ENCODE data around the gene RPRD1B. TPM values are rescaled to one million over a fixed set of nuclear protein-coding genes. Genes with fewer than 3 reads are reported as not detected.

RPRD1B gene
- total RNA-seq, 1 experiment from 2014 or later: 112 TPM

DNA sequence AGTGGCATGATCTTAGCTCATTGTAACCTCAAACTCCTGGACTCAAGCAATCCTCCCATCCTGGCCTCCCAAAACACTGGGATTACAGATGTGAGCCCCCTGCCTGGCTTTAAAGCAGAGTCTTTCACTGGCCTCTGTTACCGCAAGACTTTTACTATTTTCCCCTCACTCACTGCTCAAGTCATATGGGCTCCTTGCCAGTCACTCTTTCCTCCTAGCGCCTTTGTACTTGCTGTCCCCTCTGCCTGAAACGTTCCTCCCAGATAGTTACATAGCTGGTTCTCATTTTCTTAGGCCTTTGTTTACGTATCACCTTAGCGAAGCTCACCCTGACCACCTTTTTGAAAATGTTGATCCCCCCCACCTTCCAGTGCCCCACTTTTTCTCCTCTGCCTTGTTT, 29.3 kb downstream of the RPRD1B start:
- Mint-ChIP-seq H3K4me1 (ENCODE audit: low read depth, unreplicated experiment) (no peaks in the 10 kb centered on the region), H3K4me3 (ENCODE audit: unreplicated experiment) (no peak overlapping the region), H3K27ac (ENCODE audit: unreplicated experiment) (no peak overlapping the region), H3K9me3 (ENCODE audit: unreplicated experiment) (no peaks in the 10 kb centered on the region), H3K36me3 (ENCODE audit: insufficient read depth, unreplicated experiment) (peaks cover 24% of the 10 kb centered on the region), H3K27me3 (ENCODE audit: insufficient read depth, unreplicated experiment) (no peaks in the 10 kb centered on the region)
- no peak overlapping the region for H3K4me3 ChIP-seq (ENCODE audit: low read depth, low read length)
- TF ChIP-seq, protein P1, sequence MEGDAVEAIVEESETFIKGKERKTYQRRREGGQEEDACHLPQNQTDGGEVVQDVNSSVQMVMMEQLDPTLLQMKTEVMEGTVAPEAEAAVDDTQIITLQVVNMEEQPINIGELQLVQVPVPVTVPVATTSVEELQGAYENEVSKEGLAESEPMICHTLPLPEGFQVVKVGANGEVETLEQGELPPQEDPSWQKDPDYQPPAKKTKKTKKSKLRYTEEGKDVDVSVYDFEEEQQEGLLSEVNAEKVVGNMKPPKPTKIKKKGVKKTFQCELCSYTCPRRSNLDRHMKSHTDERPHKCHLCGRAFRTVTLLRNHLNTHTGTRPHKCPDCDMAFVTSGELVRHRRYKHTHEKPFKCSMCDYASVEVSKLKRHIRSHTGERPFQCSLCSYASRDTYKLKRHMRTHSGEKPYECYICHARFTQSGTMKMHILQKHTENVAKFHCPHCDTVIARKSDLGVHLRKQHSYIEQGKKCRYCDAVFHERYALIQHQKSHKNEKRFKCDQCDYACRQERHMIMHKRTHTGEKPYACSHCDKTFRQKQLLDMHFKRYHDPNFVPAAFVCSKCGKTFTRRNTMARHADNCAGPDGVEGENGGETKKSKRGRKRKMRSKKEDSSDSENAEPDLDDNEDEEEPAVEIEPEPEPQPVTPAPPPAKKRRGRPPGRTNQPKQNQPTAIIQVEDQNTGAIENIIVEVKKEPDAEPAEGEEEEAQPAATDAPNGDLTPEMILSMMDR (IDR thresholded peaks at IDR 0.05; ENCODE audit: insufficient read depth in 1 of 2, low read depth in 1 of 2, low read length in 1 of 2, severe bottlenecking in 1 of 2, unreplicated experiment in 1 of 2): no peak
- H3K4me1 ChIP-seq: peaks cover 14% of the 10 kb centered on the region
- intact Hi-C loops (cut with micrococcal nuclease; ENCODE audit: unreplicated experiment): no loop called here
- ChIA-PET CTCF (interaction anchor here (0.9 to 1.3 kb wide), 2 partner anchors 11 to 259 kb away, joined by 3 to 4 read pairs; no protein-coding TSS in a partner anchor), POLR2A (no interaction called here)
- BruUV-seq (replicated peaks): no TSS peak
- H3K9me3 ChIP-seq: no peaks in the 10 kb centered on the region
- H3K36me3 ChIP-seq (ENCODE audit: control insufficient read depth, insufficient read depth, low read length): peaks cover 33% of the 10 kb centered on the region
- H3K27me3 ChIP-seq (replicated peaks; ENCODE audit: control insufficient read depth, insufficient read depth, low read length): no peaks in the 10 kb centered on the region
- no peak for DNase-seq

DNA sequence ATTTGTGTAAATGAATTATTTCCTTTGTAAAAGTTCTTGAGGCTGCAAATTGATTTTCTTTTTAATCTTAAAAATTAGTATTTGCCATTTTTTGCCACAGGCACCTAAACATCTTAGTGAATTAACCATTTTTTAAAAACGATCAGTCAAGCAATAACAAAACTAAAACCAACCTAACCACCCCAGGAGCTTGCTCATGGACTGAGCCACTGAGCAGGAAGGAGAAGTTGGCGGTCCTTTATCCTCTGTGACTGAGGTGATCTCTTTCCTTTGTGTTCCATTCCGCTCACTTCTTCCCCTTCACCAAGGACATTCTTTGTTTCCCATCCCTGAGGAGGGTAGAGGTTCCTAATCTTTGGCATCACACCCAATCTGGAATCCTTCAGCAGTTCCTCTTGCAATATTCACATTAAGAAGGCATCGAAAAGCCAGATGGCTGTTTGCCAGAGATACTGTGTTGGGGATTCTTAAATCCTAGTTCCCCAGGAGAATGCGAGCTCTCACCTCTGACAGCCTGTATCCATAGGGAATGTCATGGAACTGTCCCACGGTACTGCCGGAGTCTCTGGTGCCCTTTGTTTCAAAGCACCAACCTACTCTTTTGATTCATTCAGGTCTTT, 30.5 kb downstream of the RPRD1B start:
- H3K36me3 ChIP-seq (ENCODE audit: control insufficient read depth, insufficient read depth, low read length): peaks cover 31% of the 10 kb centered on the region
- intact Hi-C loops (cut with micrococcal nuclease; ENCODE audit: unreplicated experiment): loop anchor here (2.0 kb wide), 1 partner anchor 101 kb away; the partner anchor contains the start of gene TGM2
- CTCF ChIA-PET: interaction anchor here (0.5 to 1.9 kb wide), 2 partner anchors 9 to 216 kb away, joined by 3 to 6 read pairs; no protein-coding TSS in a partner anchor
- no peaks in the 10 kb centered on the region for H3K27me3 ChIP-seq (replicated peaks; ENCODE audit: control insufficient read depth, insufficient read depth, low read length)
- no TSS peak for BruUV-seq (replicated peaks)
- H3K4me3 ChIP-seq (ENCODE audit: low read depth, low read length): no peak overlapping the region
- peaks cover 13% of the 10 kb centered on the region for H3K4me1 ChIP-seq
- POLR2A ChIA-PET: interaction anchor here (0.6 kb wide), 1 partner anchor 64 kb away, joined by 3 read pairs; no protein-coding TSS in a partner anchor
- no peak overlapping the region for H3K4me3 Mint-ChIP-seq (ENCODE audit: unreplicated experiment)
- H3K36me3 Mint-ChIP-seq (ENCODE audit: insufficient read depth, unreplicated experiment): peaks cover 35% of the 10 kb centered on the region
- H3K27ac Mint-ChIP-seq (ENCODE audit: unreplicated experiment): no peak overlapping the region
- H3K9me3 ChIP-seq: no peaks in the 10 kb centered on the region
- no peaks in the 10 kb centered on the region for H3K4me1 Mint-ChIP-seq (ENCODE audit: low read depth, unreplicated experiment)
- no peaks in the 10 kb centered on the region for H3K27me3 Mint-ChIP-seq (ENCODE audit: insufficient read depth, unreplicated experiment)
- TF ChIP-seq, protein P1 (IDR thresholded peaks at IDR 0.05; ENCODE audit: insufficient read depth in 1 of 2, low read depth in 1 of 2, low read length in 1 of 2, severe bottlenecking in 1 of 2, unreplicated experiment in 1 of 2): no peak
- no peaks in the 10 kb centered on the region for H3K9me3 Mint-ChIP-seq (ENCODE audit: unreplicated experiment)
- DNase-seq: no peak

DNA sequence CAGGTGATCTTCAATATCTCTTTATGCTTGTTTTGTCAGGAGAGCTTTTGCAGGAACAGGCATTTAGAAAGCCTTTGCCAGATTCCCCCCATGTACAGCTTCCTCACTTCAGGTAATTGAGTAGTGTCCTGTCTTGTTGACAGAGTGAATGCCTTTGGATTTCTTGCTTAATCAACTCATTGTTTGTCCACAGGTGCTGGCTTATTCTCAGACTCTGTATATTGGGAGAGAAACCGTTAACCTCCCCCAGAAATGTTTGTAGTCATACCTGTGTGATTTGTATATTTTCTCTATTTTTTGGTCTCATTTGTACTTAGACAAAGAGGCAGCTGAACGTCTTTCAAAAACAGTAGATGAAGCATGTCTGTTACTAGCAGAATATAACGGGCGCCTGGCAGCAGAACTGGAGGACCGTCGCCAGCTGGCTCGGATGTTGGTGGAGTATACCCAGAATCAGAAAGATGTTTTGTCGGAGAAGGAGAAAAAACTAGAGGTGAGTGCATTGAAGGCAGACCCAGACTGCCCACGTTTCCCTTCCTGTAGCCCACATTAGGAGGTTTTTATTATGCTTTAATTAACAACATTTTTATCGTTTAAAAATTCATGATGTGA, 32.3 kb downstream of the RPRD1B start:
- no peak overlapping the region for H3K27ac Mint-ChIP-seq (ENCODE audit: unreplicated experiment)
- intact Hi-C loops (cut with micrococcal nuclease; ENCODE audit: unreplicated experiment): loop anchor here (2.0 kb wide), 1 partner anchor 99 kb away; the partner anchor contains the start of gene TGM2

More for the DNA sequence above, 32.3 kb downstream of the RPRD1B start:
- peak in 1 of 2 experiments; percentile 25 for DNase-seq
- TF ChIP-seq, protein P1 (IDR thresholded peaks at IDR 0.05; ENCODE audit: insufficient read depth in 1 of 2, low read depth in 1 of 2, low read length in 1 of 2, severe bottlenecking in 1 of 2, unreplicated experiment in 1 of 2): no peak
- Histone ChIP-seq H3K9me3 (no peaks in the 10 kb centered on the region), H3K4me1 (no peaks in the 10 kb centered on the region), H3K4me3 (ENCODE audit: low read depth, low read length) (no peak overlapping the region), H3K36me3 (ENCODE audit: control insufficient read depth, insufficient read depth, low read length) (peaks cover 21% of the 10 kb centered on the region), H3K27me3 (replicated peaks; ENCODE audit: control insufficient read depth, insufficient read depth, low read length) (no peaks in the 10 kb centered on the region)
- POLR2A ChIA-PET: no interaction called here
- Mint-ChIP-seq H3K9me3 (ENCODE audit: unreplicated experiment) (no peaks in the 10 kb centered on the region), H3K4me1 (ENCODE audit: low read depth, unreplicated experiment) (no peaks in the 10 kb centered on the region), H3K27me3 (ENCODE audit: insufficient read depth, unreplicated experiment) (no peaks in the 10 kb centered on the region), H3K36me3 (ENCODE audit: insufficient read depth, unreplicated experiment) (peaks cover 53% of the 10 kb centered on the region), H3K4me3 (ENCODE audit: unreplicated experiment) (no peak overlapping the region)
- CTCF ChIA-PET: interaction anchor here (0.7 to 1.1 kb wide), 2 partner anchors 8 to 10 kb away, joined by 3 to 5 read pairs; no protein-coding TSS in a partner anchor
- BruUV-seq (replicated peaks): no TSS peak
